ENCODE measurements around the gene GJA5. TPM values are rescaled to one million over a fixed set of nuclear protein-coding genes. Genes with fewer than 3 reads are reported as not detected.
A peak's percentile ranks its signal among the peaks of the same experiment; 100 is the strongest.

GJA5 gene
- total RNA-seq, 2 donors from 2014 or later = not detected

DNA sequence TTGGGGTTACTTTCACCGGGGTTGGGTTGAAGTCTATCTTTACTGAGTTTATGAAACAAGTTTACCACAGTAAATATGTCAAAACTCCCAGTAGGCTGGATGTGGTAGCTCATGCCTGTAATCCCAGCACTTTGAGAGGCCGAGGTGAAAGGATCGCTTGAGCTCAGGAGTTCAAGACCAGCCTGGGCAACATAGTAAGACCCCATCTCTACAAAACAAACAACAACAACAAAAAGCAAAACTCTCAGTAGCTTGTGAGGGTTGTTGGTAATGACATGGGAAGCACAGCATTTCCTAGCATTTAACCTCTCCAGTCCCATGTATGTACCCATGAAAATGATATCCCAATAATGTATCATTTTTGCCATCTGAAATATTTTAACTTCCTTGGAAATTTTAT lies 34.7 kb downstream of the GJA5 start:
- Mint-ChIP-seq H3K4me1 (peaks cover 3% of the 10 kb centered on the region), H3K27ac (no peak overlapping the region), H3K4me3 (no peak overlapping the region), H3K9me3 (no peaks in the 10 kb centered on the region), H3K27me3 (peaks cover 8% of the 10 kb centered on the region), H3K36me3 (ENCODE audit: low read depth) (no peaks in the 10 kb centered on the region)
- ATAC-seq (replicated peaks) = no peak

DNA sequence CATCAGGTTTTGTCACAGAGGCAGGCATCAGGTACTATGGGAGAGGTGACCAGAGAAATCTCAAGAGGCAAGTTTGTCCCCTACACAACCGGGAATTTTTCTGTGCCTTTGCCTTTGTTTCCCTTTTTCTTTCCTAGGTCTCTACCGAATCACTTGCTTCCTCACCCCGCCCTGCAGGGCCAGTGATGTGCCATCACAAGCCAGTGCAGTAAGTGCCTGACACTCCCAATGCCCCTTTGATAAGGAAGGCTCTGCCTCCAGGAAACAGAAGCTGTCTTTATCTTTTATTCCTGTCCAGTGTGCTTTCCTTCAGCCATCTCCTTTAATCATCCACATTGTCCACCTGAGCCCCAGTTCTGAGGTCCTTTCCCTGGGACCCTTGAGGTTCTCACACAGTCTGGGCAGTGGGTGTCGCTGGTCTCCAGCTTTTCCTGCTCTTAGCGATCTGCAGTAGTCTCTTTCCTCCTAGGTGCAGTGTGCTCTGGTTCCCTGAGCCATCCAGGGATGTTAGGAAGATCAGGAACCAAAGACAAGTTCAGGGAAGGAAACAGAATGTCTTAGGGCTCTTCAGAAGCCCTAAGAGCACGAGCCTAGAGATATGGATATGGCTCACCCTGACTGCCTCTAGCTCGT lies 36.6 kb downstream of the GJA5 start:
- Mint-ChIP-seq H3K27me3 (peaks cover 7% of the 10 kb centered on the region), H3K36me3 (ENCODE audit: low read depth) (no peaks in the 10 kb centered on the region), H3K9me3 (peaks cover 3% of the 10 kb centered on the region), H3K4me1 (peaks cover 3% of the 10 kb centered on the region), H3K27ac (no peak overlapping the region), H3K4me3 (no peak overlapping the region)
- ATAC-seq (replicated peaks) = peak; percentile 39

DNA sequence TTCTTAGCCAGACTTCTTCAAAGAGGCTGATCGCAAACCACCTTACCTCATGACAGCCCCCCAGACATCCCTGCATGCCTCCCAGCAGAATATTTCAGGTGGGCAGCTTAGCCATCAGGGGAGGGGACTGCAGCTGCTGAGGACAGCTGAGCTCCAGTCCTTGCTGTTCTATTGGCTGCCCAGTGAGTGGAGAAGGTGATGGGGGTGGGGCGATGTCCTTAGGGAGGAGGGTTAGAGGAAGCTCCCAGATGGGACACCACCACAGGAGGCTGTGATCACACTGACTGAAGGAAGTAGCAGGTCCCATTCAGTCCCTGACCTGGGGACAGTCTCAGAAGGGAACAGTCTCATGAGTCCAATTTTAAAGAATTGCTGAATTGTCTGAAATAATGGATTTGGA lies 38.3 kb downstream of the GJA5 start:
- Mint-ChIP-seq H3K4me3 (no peak overlapping the region), H3K27ac (no peak overlapping the region), H3K9me3 (peaks cover 3% of the 10 kb centered on the region), H3K27me3 (peaks cover 7% of the 10 kb centered on the region), H3K4me1 (peaks cover 6% of the 10 kb centered on the region), H3K36me3 (ENCODE audit: low read depth) (no peaks in the 10 kb centered on the region)
- no peak for ATAC-seq (replicated peaks)

DNA sequence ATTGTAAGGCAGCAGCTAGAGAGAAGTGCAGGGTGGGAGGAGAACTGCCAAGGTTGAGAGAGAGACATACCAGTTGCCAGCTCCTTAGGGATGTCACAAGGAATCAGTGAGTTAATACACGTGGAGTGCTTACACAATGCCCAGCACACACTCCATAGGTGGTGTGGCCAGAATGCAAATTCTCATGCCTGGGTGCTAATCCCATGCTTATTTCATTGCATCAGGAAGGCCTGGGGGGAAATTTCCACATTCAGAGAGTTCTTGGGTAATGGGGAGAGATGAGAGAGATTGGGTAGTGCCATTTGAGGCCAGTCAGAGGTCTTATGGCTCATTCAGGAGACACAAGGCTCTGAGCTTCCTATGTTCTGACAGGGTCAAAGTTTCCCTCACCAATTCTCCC lies 38.7 kb downstream of the GJA5 start:
- Mint-ChIP-seq H3K4me1 (peaks cover 8% of the 10 kb centered on the region), H3K4me3 (no peak overlapping the region)

DNA sequence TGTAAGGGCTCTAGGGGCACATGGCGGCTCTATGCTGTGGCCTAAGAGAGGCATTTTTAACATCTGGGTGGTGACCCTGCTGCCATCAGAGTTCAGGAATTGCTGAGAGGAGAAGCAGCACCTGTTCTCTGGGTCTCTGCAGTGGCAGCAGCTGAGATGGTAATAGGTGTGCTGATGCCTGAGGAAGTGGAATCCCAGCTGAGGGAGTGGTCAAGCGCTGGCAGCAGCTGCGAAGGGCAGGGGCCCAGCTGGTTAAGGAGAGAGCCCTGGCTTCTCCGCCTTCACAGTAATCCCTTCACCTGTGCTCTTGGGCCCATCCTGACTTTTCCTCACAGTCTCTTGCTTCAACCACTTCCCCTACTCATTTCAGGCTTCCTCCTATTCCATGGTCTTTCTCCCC lies 39.8 kb downstream of the GJA5 start:
- H3K9me3 Mint-ChIP-seq = peaks cover 3% of the 10 kb centered on the region
- H3K27me3 Mint-ChIP-seq = peaks cover 8% of the 10 kb centered on the region
- no peak overlapping the region for H3K27ac Mint-ChIP-seq
- no peak overlapping the region for H3K4me3 Mint-ChIP-seq
- no peaks in the 10 kb centered on the region for H3K36me3 Mint-ChIP-seq (ENCODE audit: low read depth)
- no peak for ATAC-seq (replicated peaks)
- peaks cover 8% of the 10 kb centered on the region for H3K4me1 Mint-ChIP-seq

More for the DNA sequence above, 38.7 kb downstream of the GJA5 start:
- Mint-ChIP-seq H3K27ac (no peak overlapping the region), H3K9me3 (peaks cover 3% of the 10 kb centered on the region), H3K36me3 (ENCODE audit: low read depth) (no peaks in the 10 kb centered on the region), H3K27me3 (peaks cover 7% of the 10 kb centered on the region)
- no peak for ATAC-seq (replicated peaks)

DNA sequence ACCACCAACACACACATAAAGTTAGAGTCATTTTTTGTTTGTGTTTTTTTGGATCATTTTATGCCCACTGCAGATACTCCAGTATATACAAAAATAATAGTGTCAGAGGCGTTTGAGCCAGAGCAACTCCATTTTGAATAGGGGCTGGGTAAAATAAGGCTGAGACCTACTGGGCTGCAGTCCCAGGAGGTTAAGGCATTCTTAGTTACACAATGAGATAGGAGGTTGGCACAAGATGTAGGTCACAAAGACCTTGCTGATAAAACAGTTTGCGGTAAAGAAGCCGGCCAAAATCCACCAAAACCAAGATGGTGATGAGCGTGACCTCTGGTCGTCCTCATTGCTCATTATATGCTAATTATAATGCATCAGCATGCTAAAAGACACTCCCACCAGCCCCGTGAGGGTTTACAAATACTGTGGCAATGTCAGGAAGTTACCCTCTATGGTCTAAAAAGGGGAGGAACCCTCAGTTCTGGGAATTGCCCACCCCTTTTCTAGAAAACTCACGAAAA lies 40.6 kb downstream of the GJA5 start:
- ATAC-seq (replicated peaks) = no peak
- Mint-ChIP-seq H3K9me3 (peaks cover 3% of the 10 kb centered on the region), H3K4me1 (peaks cover 8% of the 10 kb centered on the region)

DNA sequence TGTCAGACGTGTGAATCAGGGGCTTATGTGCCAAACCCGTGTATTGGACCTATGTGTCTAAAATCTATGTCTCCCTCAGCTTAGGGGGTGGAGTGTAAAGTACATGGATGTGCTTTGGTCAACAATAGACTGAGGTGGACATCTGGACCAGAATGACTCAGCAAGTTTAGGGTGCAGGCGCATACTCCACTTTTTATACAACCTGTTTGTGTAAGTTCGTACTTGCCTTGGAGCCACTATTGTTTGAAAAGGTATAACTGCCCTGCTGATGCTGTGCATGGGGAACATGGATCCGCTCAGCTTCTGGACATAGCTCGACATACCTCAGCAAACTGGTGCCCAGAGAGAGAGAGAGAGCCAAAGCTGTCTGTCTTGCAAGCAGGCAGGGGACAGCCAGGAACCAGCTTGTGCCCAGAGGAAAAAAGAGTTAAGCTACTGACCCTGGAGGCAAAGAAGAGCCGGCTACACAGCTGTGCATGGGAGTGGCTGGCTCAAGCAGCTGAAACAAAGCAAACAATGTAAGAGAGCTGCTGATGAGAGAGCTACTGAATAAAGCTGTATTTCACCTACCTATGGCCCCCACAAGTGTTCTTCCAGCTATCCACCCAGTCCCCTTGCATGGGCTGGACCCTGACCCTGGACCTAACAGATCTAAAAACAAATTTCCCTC lies 41.2 kb downstream of the GJA5 start:
- Mint-ChIP-seq H3K36me3 (ENCODE audit: low read depth) (no peaks in the 10 kb centered on the region), H3K27me3 (peaks cover 14% of the 10 kb centered on the region), H3K4me1 (peaks cover 8% of the 10 kb centered on the region), H3K27ac (no peak overlapping the region), H3K9me3 (peaks cover 3% of the 10 kb centered on the region), H3K4me3 (no peak overlapping the region)
- ATAC-seq (replicated peaks) = no peak

More for the DNA sequence above, 40.6 kb downstream of the GJA5 start:
- Mint-ChIP-seq H3K27ac (no peak overlapping the region), H3K36me3 (ENCODE audit: low read depth) (no peaks in the 10 kb centered on the region), H3K27me3 (peaks cover 11% of the 10 kb centered on the region), H3K4me3 (no peak overlapping the region)

DNA sequence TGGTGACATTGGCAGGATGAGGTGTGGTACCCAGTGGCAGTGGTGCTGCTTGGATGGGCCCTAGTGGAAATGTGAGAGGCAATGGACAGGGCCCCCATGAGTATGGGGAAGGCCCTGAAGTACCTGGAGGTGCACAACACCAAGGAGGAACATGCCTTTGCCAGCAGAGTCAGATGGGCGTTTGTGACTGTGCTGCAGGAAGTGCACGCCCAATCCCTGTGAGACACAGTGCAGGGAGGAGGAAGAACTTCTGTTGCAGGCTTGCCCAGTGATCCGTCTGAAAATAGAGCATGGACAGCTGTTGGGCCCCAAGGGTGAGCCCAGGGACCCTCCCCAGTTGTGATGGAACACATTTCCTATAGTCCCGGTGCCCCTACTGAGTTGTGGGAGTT lies 42.7 kb downstream of the GJA5 start:
- H3K4me1 Mint-ChIP-seq = peaks cover 5% of the 10 kb centered on the region

DNA sequence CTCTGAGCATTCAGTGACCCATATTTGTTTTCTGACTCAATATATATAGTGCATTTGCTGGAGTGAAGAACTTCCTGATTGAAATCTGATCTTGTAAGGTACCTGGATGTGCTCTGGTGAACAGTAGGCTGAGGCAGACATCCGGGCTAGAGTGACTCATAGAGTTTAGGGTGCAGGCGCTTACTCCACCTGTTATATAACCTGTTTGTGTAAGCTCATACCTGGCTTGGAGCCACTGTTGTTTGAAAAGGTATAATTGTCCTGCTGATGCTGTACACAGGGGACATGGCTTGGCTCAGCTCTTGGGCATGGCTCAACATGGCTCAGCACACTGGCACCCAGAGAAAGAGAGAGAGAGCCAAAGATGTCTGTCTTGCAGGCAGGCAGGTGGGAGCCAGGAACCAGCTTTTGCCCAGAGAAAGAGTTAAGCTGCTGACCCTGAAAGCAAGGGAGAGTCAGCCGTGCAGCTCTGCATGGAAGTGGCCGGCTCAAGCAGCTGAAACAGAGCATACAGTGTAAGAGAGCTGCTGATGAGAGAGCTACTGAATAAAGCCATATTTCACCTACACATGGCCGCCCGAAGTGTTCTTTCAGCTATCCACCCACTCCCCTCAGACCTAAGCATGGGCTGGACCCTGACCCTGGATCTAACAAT lies 43.2 kb downstream of the GJA5 start:
- Mint-ChIP-seq H3K27ac (peak overlapping the region; percentile 25), H3K27me3 (peaks cover 18% of the 10 kb centered on the region)
- peak; percentile 77 for ATAC-seq (replicated peaks)

More for the DNA sequence above, 42.7 kb downstream of the GJA5 start:
- peaks cover 3% of the 10 kb centered on the region for H3K9me3 Mint-ChIP-seq
- H3K27me3 Mint-ChIP-seq = peaks cover 16% of the 10 kb centered on the region
- ATAC-seq (replicated peaks) = no peak
- H3K36me3 Mint-ChIP-seq (ENCODE audit: low read depth) = no peaks in the 10 kb centered on the region
- H3K27ac Mint-ChIP-seq = no peak overlapping the region
- no peak overlapping the region for H3K4me3 Mint-ChIP-seq

DNA sequence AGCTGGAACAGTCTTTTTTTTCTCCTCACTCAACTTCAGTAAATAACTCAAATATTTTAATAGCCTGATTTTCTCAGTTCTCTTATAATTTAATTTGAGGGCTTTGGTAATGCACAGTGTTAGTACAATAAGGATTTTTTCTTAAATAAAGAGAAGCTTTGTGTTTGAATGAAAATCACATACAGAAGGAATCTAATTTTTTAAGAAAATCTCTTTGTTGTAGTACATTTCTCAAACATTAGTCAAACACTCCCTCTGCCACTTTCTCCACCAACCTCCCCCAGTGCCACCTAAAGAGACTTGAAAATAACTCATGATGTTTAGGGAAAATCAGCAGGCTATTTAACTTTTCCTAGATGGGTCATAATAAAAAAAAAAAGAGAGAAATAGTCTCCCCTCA lies 47.8 kb downstream of the GJA5 start:
- Mint-ChIP-seq H3K9me3 (no peaks in the 10 kb centered on the region), H3K36me3 (ENCODE audit: low read depth) (no peaks in the 10 kb centered on the region), H3K27ac (no peak overlapping the region), H3K27me3 (peaks cover 27% of the 10 kb centered on the region), H3K4me1 (peaks cover 5% of the 10 kb centered on the region), H3K4me3 (no peak overlapping the region)
- ATAC-seq (replicated peaks) = no peak

More for the DNA sequence above, 43.2 kb downstream of the GJA5 start:
- Mint-ChIP-seq H3K36me3 (ENCODE audit: low read depth) (no peaks in the 10 kb centered on the region), H3K4me1 (peaks cover 5% of the 10 kb centered on the region), H3K9me3 (peaks cover 3% of the 10 kb centered on the region), H3K4me3 (peak overlapping the region; percentile 20)

Other genes starting within 250 kb of the GJA5 start
- 10 to 100 TPM; 11.1 to 28.3 TPM for gene BCL9, start 219.1 kb downstream of the GJA5 start, total RNA-seq
- 10 to 100 TPM; 10.9 to 12.0 TPM for gene ACP6, start 90.1 kb downstream of the GJA5 start, total RNA-seq
- gene GJA8, start 142.2 kb upstream of the GJA5 start, total RNA-seq = not detected
- 10 to 100 TPM; 11.0 to 13.1 TPM for gene GPR89B, start 167.8 kb upstream of the GJA5 start, total RNA-seq

Data from activated T-helper 17 cell treated with anti-CD3 and anti-CD28 coated beads, Interleukin-2, amount 50 U/mL, for 72 hours (primary cell).